ENCODE measurements around the gene LSM7. TPM values are rescaled to one million over a fixed set of nuclear protein-coding genes. Genes with fewer than 3 reads are reported as not detected.

Gene LSM7
- total and polyA plus RNA-seq, 2 of the 13 experiments (the other 11 are each of a cell fraction or from before 2014, with no cell fraction given) = 140 to 205 TPM

- TF ChIP-seq ATF5 (CRISPR knock-in tag; IDR thresholded peaks at IDR 0.05; ENCODE audit: low read depth) (no peak), ZNF205 (CRISPR knock-in tag; IDR thresholded peaks at IDR 0.05) (peak; percentile 45; the same call in 1 of the 2 replicates), ZNF354B (CRISPR knock-in tag; IDR thresholded peaks at IDR 0.05) (no peak), ZMYM4 (CRISPR knock-in tag; IDR thresholded peaks at IDR 0.05) (peak; percentile 44; the same call in 1 of the 2 replicates), GATAD1 (CRISPR knock-in tag; IDR thresholded peaks at IDR 0.05) (peak; percentile 94), ZNF790 (CRISPR knock-in tag; IDR thresholded peaks at IDR 0.05; ENCODE audit: borderline replicate concordance) (no peak; the same call in 1 of the 2 replicates), TSC22D2 (CRISPR knock-in tag; IDR thresholded peaks at IDR 0.05; ENCODE audit: borderline replicate concordance) (no peak), ZBTB39 (CRISPR knock-in tag; IDR thresholded peaks at IDR 0.05) (no peak), THYN1 (CRISPR knock-in tag; IDR thresholded peaks at IDR 0.05; ENCODE audit: borderline replicate concordance, low read depth) (no peak), NCOR1 (IDR thresholded peaks at IDR 0.05; ENCODE audit: borderline replicate concordance, low read length) (no peak; the same call in 1 of the 2 replicates), KLF12 (CRISPR knock-in tag; IDR thresholded peaks at IDR 0.05; ENCODE audit: borderline replicate concordance) (peak; percentile 68; the same call in 1 of the 2 replicates), PRMT3 (CRISPR knock-in tag; IDR thresholded peaks at IDR 0.05; ENCODE audit: borderline replicate concordance, low read depth) (no peak), GLI4 (CRISPR knock-in tag; IDR thresholded peaks at IDR 0.05; ENCODE audit: borderline replicate concordance) (no peak), NFIC (IDR thresholded peaks at IDR 0.05; ENCODE audit: low read length) (no peak), HOXA7 (CRISPR knock-in tag; IDR thresholded peaks at IDR 0.05) (no peak), ZNF34 (CRISPR knock-in tag; IDR thresholded peaks at IDR 0.05; ENCODE audit: borderline replicate concordance) (no peak), ZBTB8A (CRISPR knock-in tag; IDR thresholded peaks at IDR 0.05; ENCODE audit: borderline replicate concordance, low read depth) (no peak), JUN (CRISPR knock-in tag; IDR thresholded peaks at IDR 0.05) (no peak), ZNF772 (CRISPR knock-in tag; IDR thresholded peaks at IDR 0.05) (peak; percentile 60), KLF9 (CRISPR knock-in tag; IDR thresholded peaks at IDR 0.05; ENCODE audit: low read depth) (no peak), ZNF124 (CRISPR knock-in tag; IDR thresholded peaks at IDR 0.05) (no peak), ZNF713 (CRISPR knock-in tag; IDR thresholded peaks at IDR 0.05) (no peak), ZNF337 (CRISPR knock-in tag; IDR thresholded peaks at IDR 0.05; ENCODE audit: borderline replicate concordance, low read depth) (no peak), ZNF3 (CRISPR knock-in tag; IDR thresholded peaks at IDR 0.05) (no peak), ATAD3A (CRISPR knock-in tag; IDR thresholded peaks at IDR 0.05) (no peak)
- TF ChIP-seq, protein P1, sequence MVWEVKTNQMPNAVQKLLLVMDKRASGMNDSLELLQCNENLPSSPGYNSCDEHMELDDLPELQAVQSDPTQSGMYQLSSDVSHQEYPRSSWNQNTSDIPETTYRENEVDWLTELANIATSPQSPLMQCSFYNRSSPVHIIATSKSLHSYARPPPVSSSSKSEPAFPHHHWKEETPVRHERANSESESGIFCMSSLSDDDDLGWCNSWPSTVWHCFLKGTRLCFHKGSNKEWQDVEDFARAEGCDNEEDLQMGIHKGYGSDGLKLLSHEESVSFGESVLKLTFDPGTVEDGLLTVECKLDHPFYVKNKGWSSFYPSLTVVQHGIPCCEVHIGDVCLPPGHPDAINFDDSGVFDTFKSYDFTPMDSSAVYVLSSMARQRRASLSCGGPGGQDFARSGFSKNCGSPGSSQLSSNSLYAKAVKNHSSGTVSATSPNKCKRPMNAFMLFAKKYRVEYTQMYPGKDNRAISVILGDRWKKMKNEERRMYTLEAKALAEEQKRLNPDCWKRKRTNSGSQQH (CRISPR knock-in tag; IDR thresholded peaks at IDR 0.05; ENCODE audit: low read depth) = no peak
- TF ChIP-seq, protein P2, sequence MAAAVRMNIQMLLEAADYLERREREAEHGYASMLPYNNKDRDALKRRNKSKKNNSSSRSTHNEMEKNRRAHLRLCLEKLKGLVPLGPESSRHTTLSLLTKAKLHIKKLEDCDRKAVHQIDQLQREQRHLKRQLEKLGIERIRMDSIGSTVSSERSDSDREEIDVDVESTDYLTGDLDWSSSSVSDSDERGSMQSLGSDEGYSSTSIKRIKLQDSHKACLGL (CRISPR knock-in tag; IDR thresholded peaks at IDR 0.05) = peak; percentile 54; the same call in 1 of the 2 replicates
Observed at GRCh38 chr19:2328401-2329148, at the start of gene LSM7, which contains the start of gene SPPL2B (continued).

Measured in HepG2 (cell line).